Measurements from ENCODE around the gene GALNT16. TPM values are rescaled to one million over a fixed set of nuclear protein-coding genes. Genes with fewer than 3 reads are reported as not detected.
A peak's percentile ranks its signal among the peaks of the same experiment; 100 is the strongest.

The GALNT16 gene
- total and polyA plus RNA-seq, 2 donors from 2014 or later: 13.1 to 15.2 TPM

GRCh38 chr14:69337984-69338383 is 78.0 kb downstream of the GALNT16 start:
- Histone ChIP-seq H3K36me3 (ENCODE audit: control insufficient read depth in 2 of 3, insufficient read depth in 3 of 3, low read length in 3 of 3) (no peaks in the 10 kb centered on the region), H3K27me3 (ENCODE audit: control insufficient read depth, insufficient read depth, low read length) (no peaks in the 10 kb centered on the region), H3K4me3 (ENCODE audit: low read length in 3 of 3) (no peak overlapping the region), H3K27ac (ENCODE audit: low read depth in 2 of 2, low read length in 2 of 2) (no peak overlapping the region), H3K9ac (ENCODE audit: low read length in 3 of 3) (no peak overlapping the region), H3K4me1 (ENCODE audit: control insufficient read depth in 2 of 3, insufficient read depth in 2 of 3, low read depth in 1 of 3, low read length in 3 of 3) (peaks cover 0 to 2% (median 0%) of the 10 kb centered on the region in 3 donors), H3K9me3 (ENCODE audit: control insufficient read depth in 2 of 3, insufficient read depth in 1 of 3, low read length in 3 of 3) (no peaks in the 10 kb centered on the region)
- intact Hi-C loops (cut with DNase I): no loop called here
- no peak for TF ChIP-seq CTCF (IDR thresholded peaks at IDR 0.05; ENCODE audit: borderline replicate concordance, extremely low read depth, insufficient read depth)
- no peak for FAIRE-seq
- no peak for DNase-seq

GRCh38 chr14:69339426-69339825 is 79.5 kb downstream of the GALNT16 start:
- no peaks in the 10 kb centered on the region for H3K27me3 ChIP-seq (ENCODE audit: control insufficient read depth, insufficient read depth, low read length)
- peaks cover 0 to 12% (median 4%) of the 10 kb centered on the region in 3 donors for H3K4me1 ChIP-seq (ENCODE audit: control insufficient read depth in 2 of 3, insufficient read depth in 2 of 3, low read depth in 1 of 3, low read length in 3 of 3)
- no peak overlapping the region for H3K9ac ChIP-seq (ENCODE audit: low read length in 3 of 3)
- TF ChIP-seq CTCF (IDR thresholded peaks at IDR 0.05; ENCODE audit: borderline replicate concordance, extremely low read depth, insufficient read depth): no peak
- no peak overlapping the region for H3K4me3 ChIP-seq (ENCODE audit: low read length in 3 of 3)
- no peak overlapping the region for H3K27ac ChIP-seq (ENCODE audit: low read depth in 2 of 2, low read length in 2 of 2)
- intact Hi-C loops (cut with DNase I): no loop called here
- DNase-seq (no peak), FAIRE-seq (no peak)
- H3K36me3 ChIP-seq (ENCODE audit: control insufficient read depth in 2 of 3, insufficient read depth in 3 of 3, low read length in 3 of 3): no peaks in the 10 kb centered on the region
- H3K9me3 ChIP-seq (ENCODE audit: control insufficient read depth in 2 of 3, insufficient read depth in 1 of 3, low read length in 3 of 3): no peaks in the 10 kb centered on the region

GRCh38 chr14:69342928-69343525 is 83.1 kb downstream of the GALNT16 start:
- FAIRE-seq (no peak), DNase-seq (no peak)
- Histone ChIP-seq H3K36me3 (ENCODE audit: control insufficient read depth in 2 of 3, insufficient read depth in 3 of 3, low read length in 3 of 3) (no peaks in the 10 kb centered on the region), H3K27ac (ENCODE audit: low read depth in 2 of 2, low read length in 2 of 2) (peak overlapping the region in 1 of 2 donors; percentile 69), H3K9me3 (ENCODE audit: control insufficient read depth in 2 of 3, insufficient read depth in 1 of 3, low read length in 3 of 3) (no peaks in the 10 kb centered on the region), H3K4me1 (ENCODE audit: control insufficient read depth in 2 of 3, insufficient read depth in 2 of 3, low read depth in 1 of 3, low read length in 3 of 3) (peaks cover 0 to 14% (median 4%) of the 10 kb centered on the region in 3 donors), H3K9ac (ENCODE audit: low read length in 3 of 3) (peak overlapping the region in 1 of 3 donors; percentile 14), H3K27me3 (ENCODE audit: control insufficient read depth, insufficient read depth, low read length) (no peaks in the 10 kb centered on the region), H3K4me3 (ENCODE audit: low read length in 3 of 3) (no peak overlapping the region)
- no peak for TF ChIP-seq CTCF (IDR thresholded peaks at IDR 0.05; ENCODE audit: borderline replicate concordance, extremely low read depth, insufficient read depth)
- intact Hi-C loops (cut with DNase I): no loop called here

GRCh38 chr14:69344171-69344570 is 84.2 kb downstream of the GALNT16 start:
- no peak for FAIRE-seq
- intact Hi-C loops (cut with DNase I): no loop called here

More at GRCh38 chr14:69344171-69344570, 84.2 kb downstream of the GALNT16 start:
- H3K9ac ChIP-seq (ENCODE audit: low read length in 3 of 3): peak overlapping the region in 1 of 3 donors; percentile 14
- no peak overlapping the region for H3K27ac ChIP-seq (ENCODE audit: low read depth in 2 of 2, low read length in 2 of 2)
- no peak for TF ChIP-seq CTCF (IDR thresholded peaks at IDR 0.05; ENCODE audit: borderline replicate concordance, extremely low read depth, insufficient read depth)
- no peaks in the 10 kb centered on the region for H3K9me3 ChIP-seq (ENCODE audit: control insufficient read depth in 2 of 3, insufficient read depth in 1 of 3, low read length in 3 of 3)
- H3K4me3 ChIP-seq (ENCODE audit: low read length in 3 of 3): no peak overlapping the region
- no peaks in the 10 kb centered on the region for H3K27me3 ChIP-seq (ENCODE audit: control insufficient read depth, insufficient read depth, low read length)
- H3K36me3 ChIP-seq (ENCODE audit: control insufficient read depth in 2 of 3, insufficient read depth in 3 of 3, low read length in 3 of 3): no peaks in the 10 kb centered on the region
- peaks cover 0 to 14% (median 4%) of the 10 kb centered on the region in 3 donors for H3K4me1 ChIP-seq (ENCODE audit: control insufficient read depth in 2 of 3, insufficient read depth in 2 of 3, low read depth in 1 of 3, low read length in 3 of 3)
- DNase-seq: no peak

Data from kidney (tissue), 14 donors.